B cell (primary cell): ENCODE data around the gene ZNF280A. TPM values are rescaled to one million over a fixed set of nuclear protein-coding genes. Genes with fewer than 3 reads are reported as not detected.

ENCODE experiments used
- ATAC-seq: fragments of 200-7000 bp; cut with Tn5 transposase; one replicate; pipeline ENCODE4 v1.10.0; 2021; ENCODE audit warnings: low read depth, mild to moderate bottlenecking, moderate number of reproducible peaks, moderate library complexity
- CTCF ChIA-PET: fragments of 350-600 bp; sonication (Branson Sonifier 250); formaldehyde crosslinking; loops from one replicate; lab custom pipeline; 2021; ENCODE audit warnings: antibody characterized with exemption, inconsistent platforms; lab: Charles Lee
- POLR2A ChIA-PET: fragments of 350-600 bp; sonication (Branson Sonifier 250); formaldehyde crosslinking; loops from one replicate; lab custom pipeline; 2021; ENCODE audit warnings: antibody characterized with exemption; lab: Charles Lee
- DNase-seq: peaks from one replicate; pipeline ENCODE4 v3.0.0; 2013
- H2AFZ ChIP-seq: 2 replicates; pipeline ENCODE4 v1.6.1; 2012; ENCODE audit warnings: mild to moderate bottlenecking, low read depth, low read length; ENCODE audit not compliant: insufficient read depth, poor library complexity, severe bottlenecking
- H3K27ac ChIP-seq, 2 donors: 1 replicate in 1 of 2; 2 replicates in 1 of 2; pipeline ENCODE4 v1.5.1; 2012 to 2013; ENCODE audit warnings: low read length in 2 of 2, mild to moderate bottlenecking in 2 of 2, moderate library complexity in 1 of 2
- H3K27me3 ChIP-seq, 4 experiments: fragments of 200-600 bp in 1 of 4; sonication (generic) in 1 of 4; replicated peaks in 1 of 4; 1 replicate in 2 of 4; 2 replicates in 2 of 4; pipeline versions ENCODE4 v1.6.1 to v1.7.0; 2013 to 2016; ENCODE audit warnings: low read length in 3 of 4, mild to moderate bottlenecking in 2 of 4, mixed read lengths in 1 of 4, moderate library complexity in 1 of 4; ENCODE audit not compliant: insufficient read depth in 4 of 4, control insufficient read depth in 3 of 4; ENCODE audit errors: control extremely low read depth in 1 of 4
- H3K36me3 ChIP-seq, 2 experiments: replicated peaks in 1 of 2; 1 replicate in 1 of 2; 2 replicates in 1 of 2; pipeline versions ENCODE4 v1.6.1 to v1.7.1; 2013; ENCODE audit warnings: low read length in 1 of 2; ENCODE audit not compliant: insufficient read depth in 2 of 2, control insufficient read depth in 1 of 2; ENCODE audit errors: control extremely low read depth in 1 of 2, extremely low read depth in 1 of 2
- H3K4me1 ChIP-seq, 2 donors: fragments of 200-600 bp in 1 of 2; sonication (generic) in 1 of 2; 1 replicate in 1 of 2; 2 replicates in 1 of 2; pipeline versions ENCODE4 v1.5.1 to v1.6.1; 2013 to 2017; ENCODE audit warnings: low read length in 2 of 2; ENCODE audit not compliant: control insufficient read depth in 2 of 2, insufficient read depth in 2 of 2
- H3K4me2 ChIP-seq: replicated peaks from 2 replicates; pipeline ENCODE3; 2012; ENCODE audit warnings: mild to moderate bottlenecking, low read depth, low read length; ENCODE audit not compliant: poor library complexity, severe bottlenecking
- H3K4me3 ChIP-seq, 5 experiments: fragments of 200-600 bp in 1 of 5; sonication (generic) in 1 of 5; 1 replicate in 3 of 5; 2 replicates in 2 of 5; pipeline versions ENCODE4 v1.5.1 to v1.7.0; 2011 to 2016; ENCODE audit warnings: low read length in 4 of 5, mild to moderate bottlenecking in 4 of 5, low read depth in 2 of 5, control low read depth in 1 of 5, moderate library complexity in 1 of 5; ENCODE audit not compliant: insufficient read depth in 1 of 5; ENCODE audit errors: control extremely low read depth in 1 of 5, extremely low read depth in 1 of 5
- H3K79me2 ChIP-seq: fragments of 200-600 bp; sonication (generic); one replicate; pipeline ENCODE4 v1.6.0; 2016; ENCODE audit warnings: low read length; ENCODE audit not compliant: control insufficient read depth, insufficient read depth
- H3K9ac ChIP-seq: fragments of 200-600 bp; sonication (generic); 2 replicates; pipeline ENCODE4 v1.6.1; 2017; ENCODE audit warnings: mild to moderate bottlenecking, low read length, moderate library complexity
- H3K9me3 ChIP-seq, 3 donors: one replicate each; pipeline versions ENCODE4 v1.6.1 to v1.7.1; 2013; ENCODE audit warnings: low read length in 2 of 3; ENCODE audit not compliant: control insufficient read depth in 2 of 3, insufficient read depth in 1 of 3; ENCODE audit errors: control extremely low read depth in 1 of 3
- H4K20me1 ChIP-seq: 2 replicates; pipeline ENCODE4 v1.6.0; 2012; ENCODE audit warnings: mild to moderate bottlenecking, low read length; ENCODE audit not compliant: insufficient read depth, control insufficient read depth, poor library complexity, severe bottlenecking
- H3K27ac Mint-ChIP-seq: one replicate; pipeline ENCODE4 v1.8.0; 2021; ENCODE audit warnings: mixed read lengths
- H3K27me3 Mint-ChIP-seq: one replicate; pipeline ENCODE4 v1.8.0; 2021; ENCODE audit warnings: mixed read lengths
- H3K4me1 Mint-ChIP-seq: one replicate; pipeline ENCODE4 v1.8.0; 2021; ENCODE audit warnings: mixed read lengths
- H3K4me3 Mint-ChIP-seq: one replicate; pipeline ENCODE4 v1.8.0; 2021; ENCODE audit warnings: mixed read lengths
- H3K9me3 Mint-ChIP-seq: one replicate; pipeline ENCODE4 v1.8.0; 2022; ENCODE audit warnings: mixed read lengths; ENCODE audit not compliant: insufficient read depth
- EZH2 ChIP-seq: IDR thresholded peaks from 2 replicates; pipeline ENCODE4 v1.6.1; 2012; ENCODE audit warnings: borderline replicate concordance, low read depth, mild to moderate bottlenecking, moderate library complexity, low read length; ENCODE audit not compliant: insufficient read depth, poor library complexity, severe bottlenecking
- WGBS: methylation state at CpG from one replicate; pipeline ENCODE4 v1.1.5; 2013; ENCODE audit warnings: missing lambda C conversion rate; ENCODE audit not compliant: insufficient coverage; 5-methylcytosine and 5-hydroxymethylcytosine counted together
- intact Hi-C: fragments of 100-400 bp; cut with micrococcal nuclease; formaldehyde crosslinking; loops from one replicate; pipeline ENCODE4 v1.10.0; 2022
- polyA plus RNA-seq: library from polyadenylated mRNA; depleted of rRNA; stranded (reverse); fragments of >200 nt; gene quantifications from 2 replicates; pipeline ENCODE4 v1.2.3, GENCODE V29; 2012
- total RNA-seq, 2 donors: library from RNA; stranded (reverse); fragments of 120-200 nt in 1 of 2; gene quantifications; 1 replicate in 1 of 2; 2 replicates in 1 of 2; pipeline versions ENCODE4 v1.2.3 to v1.2.4, GENCODE V29; 2013 to 2022
- TF ChIP-seq, protein P1 (sequence below): fragments of 200-600 bp; IDR thresholded peaks from one replicate; pipeline ENCODE4 v1.8.0; 2022; ENCODE audit warnings: antibody characterized with exemption, mild to moderate bottlenecking

ZNF280A gene
- total and polyA plus RNA-seq, 2 donors (not counting 1 experiment from before 2014, with no cell fraction given) = not detected

- H2AFZ ChIP-seq = no peak overlapping the region
- ATAC-seq = no peak
- no peaks in the 10 kb centered on the region for H3K9me3 Mint-ChIP-seq
- no peak overlapping the region for H3K9ac ChIP-seq
- ChIA-PET CTCF (interaction anchor here (1.6 kb wide), 1 partner anchor 56 kb away, joined by 4 read pairs; no protein-coding TSS in a partner anchor), POLR2A (no interaction called here)
- TF ChIP-seq EZH2 = no peak
- TF ChIP-seq, protein P1, sequence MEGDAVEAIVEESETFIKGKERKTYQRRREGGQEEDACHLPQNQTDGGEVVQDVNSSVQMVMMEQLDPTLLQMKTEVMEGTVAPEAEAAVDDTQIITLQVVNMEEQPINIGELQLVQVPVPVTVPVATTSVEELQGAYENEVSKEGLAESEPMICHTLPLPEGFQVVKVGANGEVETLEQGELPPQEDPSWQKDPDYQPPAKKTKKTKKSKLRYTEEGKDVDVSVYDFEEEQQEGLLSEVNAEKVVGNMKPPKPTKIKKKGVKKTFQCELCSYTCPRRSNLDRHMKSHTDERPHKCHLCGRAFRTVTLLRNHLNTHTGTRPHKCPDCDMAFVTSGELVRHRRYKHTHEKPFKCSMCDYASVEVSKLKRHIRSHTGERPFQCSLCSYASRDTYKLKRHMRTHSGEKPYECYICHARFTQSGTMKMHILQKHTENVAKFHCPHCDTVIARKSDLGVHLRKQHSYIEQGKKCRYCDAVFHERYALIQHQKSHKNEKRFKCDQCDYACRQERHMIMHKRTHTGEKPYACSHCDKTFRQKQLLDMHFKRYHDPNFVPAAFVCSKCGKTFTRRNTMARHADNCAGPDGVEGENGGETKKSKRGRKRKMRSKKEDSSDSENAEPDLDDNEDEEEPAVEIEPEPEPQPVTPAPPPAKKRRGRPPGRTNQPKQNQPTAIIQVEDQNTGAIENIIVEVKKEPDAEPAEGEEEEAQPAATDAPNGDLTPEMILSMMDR = no peak
- no peak overlapping the region for H3K27ac Mint-ChIP-seq
- H3K4me3 ChIP-seq = no peak overlapping the region
- no peak for DNase-seq
- H3K27me3 ChIP-seq = no peaks in the 10 kb centered on the region
- no peak overlapping the region for H3K4me3 Mint-ChIP-seq
- H3K79me2 ChIP-seq = no peaks in the 10 kb centered on the region
- H3K4me1 Mint-ChIP-seq = peaks cover 2% of the 10 kb centered on the region
- no peak overlapping the region for H3K27ac ChIP-seq
- no peaks in the 10 kb centered on the region for H4K20me1 ChIP-seq
- WGBS = 92% methylated on average over 2 of the region's 6 CpGs
- H3K4me1 ChIP-seq = no peaks in the 10 kb centered on the region
- peaks cover 5 to 18% of the 10 kb centered on the region in 2 experiments for H3K36me3 ChIP-seq
- intact Hi-C loops = no loop called here
- H3K4me2 ChIP-seq = no peak overlapping the region
- H3K27me3 Mint-ChIP-seq = no peaks in the 10 kb centered on the region
- no peaks in the 10 kb centered on the region for H3K9me3 ChIP-seq
These were observed 33.0 kb downstream of the ZNF280A start for GRCh38 chr22:22487059-22487458.

DNA sequence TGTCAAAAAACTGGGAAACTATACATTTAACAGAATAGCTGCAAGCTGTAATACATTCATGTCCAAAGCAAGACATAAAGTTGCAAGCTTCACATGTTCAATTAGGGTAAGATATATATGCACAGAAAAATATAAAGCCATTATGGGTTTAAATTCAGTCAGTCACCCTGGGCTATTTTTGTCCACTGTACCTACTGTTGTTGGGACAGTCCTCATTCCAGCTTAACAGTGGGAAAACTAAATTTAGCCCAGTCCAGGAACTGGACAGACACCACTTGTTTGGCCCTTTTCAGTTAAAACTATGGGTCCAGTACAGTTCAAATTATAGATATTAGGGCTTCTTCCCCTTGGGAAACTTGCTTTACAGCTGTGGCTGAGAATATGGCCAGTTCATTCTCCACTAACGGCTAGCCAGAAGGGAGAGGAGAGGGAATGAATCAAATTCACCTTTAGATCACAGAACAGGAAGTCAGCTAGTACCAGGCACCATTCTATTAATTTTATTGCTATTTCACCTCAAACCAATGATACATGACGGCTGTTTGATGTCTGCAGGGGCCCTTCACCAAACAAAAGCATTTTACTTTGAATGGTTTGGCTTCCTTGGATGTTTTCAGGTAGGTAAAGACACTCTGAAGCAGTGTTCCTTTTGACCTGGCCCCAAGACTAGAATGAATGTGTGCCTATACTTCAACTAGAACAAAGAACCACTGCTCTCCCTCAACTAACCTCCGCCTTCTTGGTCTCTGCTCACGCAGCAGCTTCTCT lies 33.8 kb downstream of the ZNF280A start:
- no peak for ATAC-seq
- Mint-ChIP-seq H3K27ac (no peak overlapping the region), H3K4me3 (no peak overlapping the region), H3K9me3 (no peaks in the 10 kb centered on the region), H3K27me3 (no peaks in the 10 kb centered on the region), H3K4me1 (peaks cover 2% of the 10 kb centered on the region)
- ChIA-PET POLR2A (no interaction called here), CTCF (interaction anchor here (1.0 to 1.6 kb wide), 2 partner anchors 55 to 90 kb away, joined by 3 to 4 read pairs; no protein-coding TSS in a partner anchor)
- no peak overlapping the region for H3K9ac ChIP-seq
- no CpG with 5 or more reads among the region's 4 CpGs for WGBS
- no peaks in the 10 kb centered on the region for H3K4me1 ChIP-seq
- intact Hi-C loops = no loop called here
- H4K20me1 ChIP-seq = no peaks in the 10 kb centered on the region
- no peaks in the 10 kb centered on the region for H3K9me3 ChIP-seq
- TF ChIP-seq, protein P1 = no peak
- no peak for TF ChIP-seq EZH2
- no peak overlapping the region for H3K27ac ChIP-seq
- no peaks in the 10 kb centered on the region for H3K27me3 ChIP-seq
- no peak overlapping the region for H3K4me2 ChIP-seq
- H3K36me3 ChIP-seq = peaks cover 5 to 13% of the 10 kb centered on the region in 2 experiments
- H3K4me3 ChIP-seq = no peak overlapping the region
- H3K79me2 ChIP-seq = no peaks in the 10 kb centered on the region
- no peak for DNase-seq
- H2AFZ ChIP-seq = no peak overlapping the region
